ENCODE results near the gene CCM2L. TPM values are rescaled to one million over a fixed set of nuclear protein-coding genes. Genes with fewer than 3 reads are reported as not detected.

CCM2L gene
- total and polyA plus RNA-seq, 9 of the 15 experiments (the other 6 are each of a cell fraction or from before 2014, with no cell fraction given), result 0.04 TPM; not detected in 8

GRCh38 chr20:31984981-31985471, 25.2 kb upstream of the CCM2L start (continued):
- no peak for TF ChIP-seq MGA (IDR thresholded peaks at IDR 0.05)
- TF ChIP-seq ZFX (CRISPR knock-in tag; IDR thresholded peaks at IDR 0.05), result no peak
- no peak for TF ChIP-seq NR3C1 (CRISPR knock-in tag; IDR thresholded peaks at IDR 0.05)
- TF ChIP-seq ZNF431 (CRISPR knock-in tag; IDR thresholded peaks at IDR 0.05), result no peak
- TF ChIP-seq E2F3 (CRISPR knock-in tag; IDR thresholded peaks at IDR 0.05), result no peak
- no peak for TF ChIP-seq BHLHE40 (IDR thresholded peaks at IDR 0.05; ENCODE audit: low read length)
- TF ChIP-seq PPARD (CRISPR knock-in tag; IDR thresholded peaks at IDR 0.05), result no peak

Measured in K562 (cell line).